H1 (cell line): ENCODE results near the gene UBE2V1. TPM values are rescaled to one million over a fixed set of nuclear protein-coding genes. Genes with fewer than 3 reads are reported as not detected.
A peak's percentile ranks its signal among the peaks of the same experiment; 100 is the strongest.

Experiments
- EP300 ChIP-seq, 2 experiments: IDR thresholded peaks; 1 replicate in 1 of 2; 2 replicates in 1 of 2; pipeline ENCODE4 v1.6.1; 2011 to 2012; ENCODE audit warnings: low read depth in 2 of 2, low read length in 2 of 2, mild to moderate bottlenecking in 2 of 2, borderline replicate concordance in 1 of 2, inconsistent platforms in 1 of 2, moderate library complexity in 1 of 2
- HDAC6 ChIP-seq: IDR thresholded peaks from one replicate; pipeline ENCODE4 v1.7.1; 2012; ENCODE audit warnings: low read depth, mild to moderate bottlenecking, inconsistent platforms, low read length, moderate library complexity
- POLR2AphosphoS5 ChIP-seq: IDR thresholded peaks from 2 replicates; pipeline ENCODE4 v1.6.1; 2011; ENCODE audit warnings: low read depth, low read length
- RNF2 ChIP-seq: fragments of 200-900, 300-1000 bp; sonication (generic); IDR thresholded peaks from 2 replicates; pipeline ENCODE4 v1.7.1; 2016; ENCODE audit warnings: borderline replicate concordance, low read depth, mild to moderate bottlenecking, antibody characterized with exemption, low read length; ENCODE audit not compliant: poor library complexity, severe bottlenecking; ENCODE audit errors: missing control alignments
- SIX5 ChIP-seq: IDR thresholded peaks from 2 replicates; pipeline ENCODE4 v1.6.1; 2011; ENCODE audit warnings: mild to moderate bottlenecking, low read depth, low read length
- SP1 ChIP-seq: IDR thresholded peaks from 2 replicates; pipeline ENCODE4 v1.6.1; 2011; ENCODE audit warnings: low read depth, low read length
- SP4 ChIP-seq: IDR thresholded peaks from 2 replicates; pipeline ENCODE4 v1.6.1; 2012; ENCODE audit warnings: low read length, inconsistent platforms
- TAF7 ChIP-seq: optimal IDR thresholded peaks from 2 replicates; pipeline ENCODE3; 2011; ENCODE audit warnings: low read depth, mild to moderate bottlenecking, inconsistent platforms, low read length, moderate library complexity, borderline replicate concordance
- YY1 ChIP-seq: IDR thresholded peaks from 2 replicates; pipeline ENCODE4 v1.6.1; 2011; ENCODE audit warnings: low read depth, mild to moderate bottlenecking, low read length
- polyA plus RNA-seq, 7 experiments: library from polyadenylated mRNA; depleted of rRNA in 3 of 7; stranded (reverse) in 5 of 7; unstranded in 2 of 7; fragments of >200 nt in 5 of 7; fragments of 200-250 nt in 2 of 7; gene quantifications; 1 replicate in 5 of 7; 2 replicates in 1 of 7; 4 replicates in 1 of 7; pipeline versions ENCODE4 v1.2.1 to v1.2.3, GENCODE V29; 2011 to 2013; ENCODE audit warnings: missing spikeins in 2 of 7, mixed read lengths in 2 of 7
- total RNA-seq: library from RNA; stranded (reverse); fragmentation: NEBNext Ultra II Directional; extraction: Animal tissue kit (Norgen Biotek cat#: 25700); gene quantifications from 2 replicates; pipeline ENCODE4 v1.2.1, GENCODE V29; 2021
- TF ChIP-seq, protein P1 (sequence below): fragments of 300-600 bp; sonication (generic); IDR thresholded peaks from 2 replicates; pipeline ENCODE4 v1.7.1; 2012; ENCODE audit warnings: low read length, moderate library complexity, mild to moderate bottlenecking, inconsistent platforms; ENCODE audit not compliant: insufficient replicate concordance

UBE2V1 gene
- total and polyA plus RNA-seq, 2 of the 8 experiments (the other 6 are each of a cell fraction or from before 2014, with no cell fraction given), result 141 to 184 TPM

DNA sequence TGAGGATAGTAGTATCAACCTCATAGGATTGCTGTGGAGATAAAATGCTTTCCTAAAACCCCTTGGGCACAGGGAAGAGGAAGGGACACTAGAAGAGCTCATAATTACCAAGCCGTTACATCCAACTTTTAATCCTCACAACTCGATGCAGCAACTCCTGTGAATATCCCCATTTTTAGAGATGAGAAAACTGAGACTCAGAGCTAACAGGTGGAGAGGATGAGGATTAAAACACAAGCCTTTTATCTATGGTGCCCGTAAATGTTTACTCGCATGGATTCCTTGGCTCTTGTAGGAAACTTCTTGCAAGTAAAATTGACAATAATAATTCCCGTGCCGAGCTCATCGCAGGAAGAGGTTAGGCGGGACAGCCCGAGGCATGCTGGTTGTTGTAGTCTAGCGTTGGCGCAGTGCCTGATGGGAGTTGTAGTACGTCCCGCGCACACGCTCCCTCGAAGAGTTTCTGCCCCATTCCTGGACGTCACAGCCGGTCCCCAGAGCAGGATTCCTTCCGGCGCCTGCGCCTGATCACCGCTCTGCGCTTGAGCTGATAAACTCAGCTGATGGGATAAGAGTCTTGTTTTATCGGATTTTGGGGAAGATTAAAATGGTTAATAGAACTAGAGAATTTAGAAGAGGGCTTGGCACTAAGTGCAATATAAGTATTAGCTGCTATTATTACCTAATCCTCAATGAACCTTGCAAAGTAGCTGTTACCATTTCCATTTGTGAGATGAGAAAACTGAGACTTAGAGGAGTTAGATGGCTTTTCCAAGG lies 2.8 kb upstream of the UBE2V1 start (continued):
- TF ChIP-seq, protein P1, sequence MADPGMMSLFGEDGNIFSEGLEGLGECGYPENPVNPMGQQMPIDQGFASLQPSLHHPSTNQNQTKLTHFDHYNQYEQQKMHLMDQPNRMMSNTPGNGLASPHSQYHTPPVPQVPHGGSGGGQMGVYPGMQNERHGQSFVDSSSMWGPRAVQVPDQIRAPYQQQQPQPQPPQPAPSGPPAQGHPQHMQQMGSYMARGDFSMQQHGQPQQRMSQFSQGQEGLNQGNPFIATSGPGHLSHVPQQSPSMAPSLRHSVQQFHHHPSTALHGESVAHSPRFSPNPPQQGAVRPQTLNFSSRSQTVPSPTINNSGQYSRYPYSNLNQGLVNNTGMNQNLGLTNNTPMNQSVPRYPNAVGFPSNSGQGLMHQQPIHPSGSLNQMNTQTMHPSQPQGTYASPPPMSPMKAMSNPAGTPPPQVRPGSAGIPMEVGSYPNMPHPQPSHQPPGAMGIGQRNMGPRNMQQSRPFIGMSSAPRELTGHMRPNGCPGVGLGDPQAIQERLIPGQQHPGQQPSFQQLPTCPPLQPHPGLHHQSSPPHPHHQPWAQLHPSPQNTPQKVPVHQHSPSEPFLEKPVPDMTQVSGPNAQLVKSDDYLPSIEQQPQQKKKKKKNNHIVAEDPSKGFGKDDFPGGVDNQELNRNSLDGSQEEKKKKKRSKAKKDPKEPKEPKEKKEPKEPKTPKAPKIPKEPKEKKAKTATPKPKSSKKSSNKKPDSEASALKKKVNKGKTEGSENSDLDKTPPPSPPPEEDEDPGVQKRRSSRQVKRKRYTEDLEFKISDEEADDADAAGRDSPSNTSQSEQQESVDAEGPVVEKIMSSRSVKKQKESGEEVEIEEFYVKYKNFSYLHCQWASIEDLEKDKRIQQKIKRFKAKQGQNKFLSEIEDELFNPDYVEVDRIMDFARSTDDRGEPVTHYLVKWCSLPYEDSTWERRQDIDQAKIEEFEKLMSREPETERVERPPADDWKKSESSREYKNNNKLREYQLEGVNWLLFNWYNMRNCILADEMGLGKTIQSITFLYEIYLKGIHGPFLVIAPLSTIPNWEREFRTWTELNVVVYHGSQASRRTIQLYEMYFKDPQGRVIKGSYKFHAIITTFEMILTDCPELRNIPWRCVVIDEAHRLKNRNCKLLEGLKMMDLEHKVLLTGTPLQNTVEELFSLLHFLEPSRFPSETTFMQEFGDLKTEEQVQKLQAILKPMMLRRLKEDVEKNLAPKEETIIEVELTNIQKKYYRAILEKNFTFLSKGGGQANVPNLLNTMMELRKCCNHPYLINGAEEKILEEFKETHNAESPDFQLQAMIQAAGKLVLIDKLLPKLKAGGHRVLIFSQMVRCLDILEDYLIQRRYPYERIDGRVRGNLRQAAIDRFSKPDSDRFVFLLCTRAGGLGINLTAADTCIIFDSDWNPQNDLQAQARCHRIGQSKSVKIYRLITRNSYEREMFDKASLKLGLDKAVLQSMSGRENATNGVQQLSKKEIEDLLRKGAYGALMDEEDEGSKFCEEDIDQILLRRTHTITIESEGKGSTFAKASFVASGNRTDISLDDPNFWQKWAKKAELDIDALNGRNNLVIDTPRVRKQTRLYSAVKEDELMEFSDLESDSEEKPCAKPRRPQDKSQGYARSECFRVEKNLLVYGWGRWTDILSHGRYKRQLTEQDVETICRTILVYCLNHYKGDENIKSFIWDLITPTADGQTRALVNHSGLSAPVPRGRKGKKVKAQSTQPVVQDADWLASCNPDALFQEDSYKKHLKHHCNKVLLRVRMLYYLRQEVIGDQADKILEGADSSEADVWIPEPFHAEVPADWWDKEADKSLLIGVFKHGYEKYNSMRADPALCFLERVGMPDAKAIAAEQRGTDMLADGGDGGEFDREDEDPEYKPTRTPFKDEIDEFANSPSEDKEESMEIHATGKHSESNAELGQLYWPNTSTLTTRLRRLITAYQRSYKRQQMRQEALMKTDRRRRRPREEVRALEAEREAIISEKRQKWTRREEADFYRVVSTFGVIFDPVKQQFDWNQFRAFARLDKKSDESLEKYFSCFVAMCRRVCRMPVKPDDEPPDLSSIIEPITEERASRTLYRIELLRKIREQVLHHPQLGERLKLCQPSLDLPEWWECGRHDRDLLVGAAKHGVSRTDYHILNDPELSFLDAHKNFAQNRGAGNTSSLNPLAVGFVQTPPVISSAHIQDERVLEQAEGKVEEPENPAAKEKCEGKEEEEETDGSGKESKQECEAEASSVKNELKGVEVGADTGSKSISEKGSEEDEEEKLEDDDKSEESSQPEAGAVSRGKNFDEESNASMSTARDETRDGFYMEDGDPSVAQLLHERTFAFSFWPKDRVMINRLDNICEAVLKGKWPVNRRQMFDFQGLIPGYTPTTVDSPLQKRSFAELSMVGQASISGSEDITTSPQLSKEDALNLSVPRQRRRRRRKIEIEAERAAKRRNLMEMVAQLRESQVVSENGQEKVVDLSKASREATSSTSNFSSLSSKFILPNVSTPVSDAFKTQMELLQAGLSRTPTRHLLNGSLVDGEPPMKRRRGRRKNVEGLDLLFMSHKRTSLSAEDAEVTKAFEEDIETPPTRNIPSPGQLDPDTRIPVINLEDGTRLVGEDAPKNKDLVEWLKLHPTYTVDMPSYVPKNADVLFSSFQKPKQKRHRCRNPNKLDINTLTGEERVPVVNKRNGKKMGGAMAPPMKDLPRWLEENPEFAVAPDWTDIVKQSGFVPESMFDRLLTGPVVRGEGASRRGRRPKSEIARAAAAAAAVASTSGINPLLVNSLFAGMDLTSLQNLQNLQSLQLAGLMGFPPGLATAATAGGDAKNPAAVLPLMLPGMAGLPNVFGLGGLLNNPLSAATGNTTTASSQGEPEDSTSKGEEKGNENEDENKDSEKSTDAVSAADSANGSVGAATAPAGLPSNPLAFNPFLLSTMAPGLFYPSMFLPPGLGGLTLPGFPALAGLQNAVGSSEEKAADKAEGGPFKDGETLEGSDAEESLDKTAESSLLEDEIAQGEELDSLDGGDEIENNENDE, result no peak
- TF ChIP-seq SP1, result 0 out of 2 replicates have a peak, but pooled peaks have one; percentile 43
- no peak for TF ChIP-seq YY1
- no peak for TF ChIP-seq EP300 (IDR thresholded peaks at IDR 0.05; ENCODE audit: borderline replicate concordance in 1 of 2, low read depth in 2 of 2, low read length in 2 of 2)
- no peak for TF ChIP-seq HDAC6
- TF ChIP-seq SP4, result no peak
- no peak for TF ChIP-seq RNF2
- peak; percentile 82 for TF ChIP-seq SIX5
- no peak for TF ChIP-seq TAF7
- TF ChIP-seq POLR2AphosphoS5, result peak; percentile 48; the same call in 1 of the 2 replicates
